Suprapubic skin (tissue), 4 donors: ENCODE data around the gene FADS6. TPM values are rescaled to one million over a fixed set of nuclear protein-coding genes. Genes with fewer than 3 reads are reported as not detected.

Experiments used
- DNase-seq, 2 donors: peaks; one replicate each; pipeline ENCODE4 v3.0.0-alpha.2; 2019; ENCODE audit warnings: low spot score in 2 of 2
- H3K27ac ChIP-seq: fragments of 200-600 bp; sonication (generic); one replicate; pipeline ENCODE4 v1.5.1; 2019
- H3K27me3 ChIP-seq: fragments of 200-600 bp; sonication (generic); one replicate; pipeline ENCODE4 v1.5.1; 2019
- H3K36me3 ChIP-seq: fragments of 200-600 bp; sonication (generic); one replicate; pipeline ENCODE4 v1.5.1; 2019
- H3K4me1 ChIP-seq: fragments of 200-600 bp; sonication (generic); one replicate; pipeline ENCODE4 v1.5.1; 2019
- H3K4me3 ChIP-seq: fragments of 200-600 bp; sonication (generic); one replicate; pipeline ENCODE4 v1.5.1; 2019; ENCODE audit warnings: mild to moderate bottlenecking
- H3K9me3 ChIP-seq: fragments of 200-600 bp; sonication (generic); one replicate; pipeline ENCODE4 v1.5.1; 2019
- EP300 ChIP-seq: sonication (generic); formaldehyde crosslinking; IDR thresholded peaks from one replicate; pipeline ENCODE4 v1.6.1; 2017; ENCODE audit warnings: antibody characterized with exemption
- POLR2A ChIP-seq, 2 donors: fragments of 450-650 bp; IDR thresholded peaks; one replicate each; pipeline ENCODE4 v1.6.1; 2017; ENCODE audit warnings: antibody characterized with exemption in 2 of 2, mild to moderate bottlenecking in 2 of 2, moderate library complexity in 2 of 2
- POLR2AphosphoS5 ChIP-seq, 3 donors: sonication (generic); formaldehyde crosslinking; IDR thresholded peaks; one replicate each; pipeline ENCODE4 v1.6.1; 2017; ENCODE audit warnings: antibody characterized with exemption in 3 of 3
- WGBS: methylation state at CpG from one replicate; pipeline ENCODE4 v1.1.5; 2018; 5-methylcytosine and 5-hydroxymethylcytosine counted together
- total RNA-seq, 4 donors: library from RNA; depleted of rRNA; stranded (reverse); fragments of >200 nt; gene quantifications; one replicate each; pipeline ENCODE4 v1.1.0, GENCODE V29; 2016
- TF ChIP-seq, protein P1 (sequence below), 2 donors: fragments of 200-600 bp in 1 of 2; fragments of 450-650 bp in 1 of 2; sonication (generic) in 1 of 2; IDR thresholded peaks; one replicate each; pipeline ENCODE4 v1.5.1; 2016 to 2019; ENCODE audit warnings: antibody characterized with exemption in 2 of 2, mild to moderate bottlenecking in 1 of 2, moderate library complexity in 1 of 2

Gene FADS6
- total RNA-seq, 4 donors from 2014 or later: 4.9 to 11.6 (median 8.1) TPM

DNA sequence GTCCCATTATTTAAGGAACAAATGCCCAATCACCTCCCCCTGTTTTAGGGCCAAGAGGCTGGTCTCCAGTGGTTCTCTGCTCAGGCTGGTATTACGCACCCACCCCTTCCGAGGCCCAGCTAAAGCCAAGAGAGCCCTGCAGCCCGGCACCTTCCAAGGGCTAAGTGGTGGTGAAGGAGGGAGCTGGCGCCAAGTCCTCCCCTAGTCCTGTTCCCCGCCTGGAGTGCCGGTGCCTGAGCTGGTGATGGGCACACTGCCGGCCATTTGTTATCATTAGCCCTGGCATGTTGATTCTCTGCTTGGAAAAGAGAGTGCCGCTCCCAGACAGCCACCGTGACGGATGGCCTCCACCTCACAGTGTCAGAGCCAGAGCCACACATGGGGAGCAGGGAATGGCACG lies 65.6 kb downstream of the FADS6 start:
- Histone ChIP-seq H3K9me3 (no peaks in the 10 kb centered on the region), H3K4me1 (peaks cover 9% of the 10 kb centered on the region), H3K27me3 (no peaks in the 10 kb centered on the region), H3K27ac (no peak overlapping the region), H3K4me3 (no peak overlapping the region), H3K36me3 (peaks cover 5% of the 10 kb centered on the region)
- TF ChIP-seq EP300: no peak
- TF ChIP-seq, protein P1, sequence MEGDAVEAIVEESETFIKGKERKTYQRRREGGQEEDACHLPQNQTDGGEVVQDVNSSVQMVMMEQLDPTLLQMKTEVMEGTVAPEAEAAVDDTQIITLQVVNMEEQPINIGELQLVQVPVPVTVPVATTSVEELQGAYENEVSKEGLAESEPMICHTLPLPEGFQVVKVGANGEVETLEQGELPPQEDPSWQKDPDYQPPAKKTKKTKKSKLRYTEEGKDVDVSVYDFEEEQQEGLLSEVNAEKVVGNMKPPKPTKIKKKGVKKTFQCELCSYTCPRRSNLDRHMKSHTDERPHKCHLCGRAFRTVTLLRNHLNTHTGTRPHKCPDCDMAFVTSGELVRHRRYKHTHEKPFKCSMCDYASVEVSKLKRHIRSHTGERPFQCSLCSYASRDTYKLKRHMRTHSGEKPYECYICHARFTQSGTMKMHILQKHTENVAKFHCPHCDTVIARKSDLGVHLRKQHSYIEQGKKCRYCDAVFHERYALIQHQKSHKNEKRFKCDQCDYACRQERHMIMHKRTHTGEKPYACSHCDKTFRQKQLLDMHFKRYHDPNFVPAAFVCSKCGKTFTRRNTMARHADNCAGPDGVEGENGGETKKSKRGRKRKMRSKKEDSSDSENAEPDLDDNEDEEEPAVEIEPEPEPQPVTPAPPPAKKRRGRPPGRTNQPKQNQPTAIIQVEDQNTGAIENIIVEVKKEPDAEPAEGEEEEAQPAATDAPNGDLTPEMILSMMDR (IDR thresholded peaks at IDR 0.05): no peak
- TF ChIP-seq POLR2A (IDR thresholded peaks at IDR 0.05): no peak
- no peak for TF ChIP-seq POLR2AphosphoS5 (IDR thresholded peaks at IDR 0.05)
- WGBS: 83% methylated on average over 5 of the region's 11 CpGs
- DNase-seq: no peak

Other genes starting within 250 kb of the FADS6 start
- not detected for gene CD300LF, start 180.7 kb downstream of the FADS6 start, total RNA-seq
- under 1 TPM in 2 of 4 donors, not detected in 2; 0.32 to 0.38 TPM for gene RAB37, start 156.4 kb downstream of the FADS6 start, total RNA-seq
- gene NHERF1, start 145.0 kb downstream of the FADS6 start, total RNA-seq: 10 to 100 TPM; 21.1 to 53.8 (median 42.0) TPM
- gene NAT9, start 117.3 kb downstream of the FADS6 start, total RNA-seq: 10 to 100 TPM; 21.0 to 32.7 (median 24.4) TPM
- under 1 TPM in 1 of 4 donors, not detected in 3; 0.13 TPM for gene GRIN2C, start 33.7 kb downstream of the FADS6 start, total RNA-seq
- gene FDXR, start 20.6 kb downstream of the FADS6 start, total RNA-seq: 10 to 100 TPM; 19.1 to 34.1 (median 24.7) TPM
- gene USH1G, start 29.6 kb upstream of the FADS6 start, total RNA-seq: 1 to 10 TPM; 1.1 to 3.7 (median 1.9) TPM
- under 1 TPM in 1 of 4 donors, not detected in 3; 0.49 TPM for gene OTOP2, start 30.6 kb upstream of the FADS6 start, total RNA-seq
- under 1 TPM in 2 of 4 donors, not detected in 2; 0.65 to 0.98 TPM for gene OTOP3, start 42.3 kb upstream of the FADS6 start, total RNA-seq
- gene HID1, start 79.1 kb upstream of the FADS6 start, total RNA-seq: 10 to 100 TPM in 2 of 4 donors, 1 to 10 TPM in 2; 3.4 to 13.7 (median 9.5) TPM
- 1 to 10 TPM; 5.6 to 8.6 (median 6.9) TPM for gene CDR2L, start 94.0 kb upstream of the FADS6 start, total RNA-seq
- gene MRPL58, start 119.0 kb upstream of the FADS6 start, total RNA-seq: 10 to 100 TPM; 20.2 to 68.2 (median 46.7) TPM
- gene ATP5PD, start 153.3 kb upstream of the FADS6 start, total RNA-seq: 100 to 1,000 TPM; 167 to 312 (median 272) TPM
- 10 to 100 TPM; 25.3 to 37.7 (median 31.3) TPM for gene KCTD2, start 153.6 kb upstream of the FADS6 start, total RNA-seq
- 10 to 100 TPM; 59.1 to 93.3 (median 61.4) TPM for gene SLC16A5, start 194.3 kb upstream of the FADS6 start, total RNA-seq
- gene ARMC7, start 216.3 kb upstream of the FADS6 start, total RNA-seq: 10 to 100 TPM in 2 of 4 donors, 1 to 10 TPM in 2; 7.5 to 15.5 (median 10.5) TPM
- gene NT5C, start 238.1 kb upstream of the FADS6 start, total RNA-seq: 10 to 100 TPM; 58.6 to 86.7 (median 69.6) TPM